ENCODE measurements around the gene NAA35.

- TF ChIP-seq CTCF (conservative IDR thresholded peaks at IDR 0.05), result no peak
- no peak for TF ChIP-seq ZFX (IDR thresholded peaks at IDR 0.05)
These were observed 64.4 kb downstream of the NAA35 start for GRCh38 chr9:86005253-86005775.
